DOHH2 (cell line): ENCODE data around the gene ONECUT3.

Source experiments
- H3F3A ChIP-seq: fragments of 200-600 bp; sonication (generic), shearing (Covaris generic); 2 replicates; pipeline ENCODE4 v1.6.0; 2016; ENCODE audit warnings: antibody characterized with exemption, mild to moderate bottlenecking; ENCODE audit not compliant: control insufficient read depth, insufficient read depth
- H3K27ac ChIP-seq: fragments of 200-600 bp; sonication (generic); 2 replicates; pipeline ENCODE4 v1.5.1; 2014; ENCODE audit warnings: low read depth, mild to moderate bottlenecking, low read length, moderate library complexity
- H3K27me3 ChIP-seq: fragments of 200-600 bp; sonication (generic); 2 replicates; pipeline ENCODE4 v1.6.1; 2014; ENCODE audit warnings: mild to moderate bottlenecking, low read length, mixed read lengths; ENCODE audit not compliant: control insufficient read depth
- H3K36me3 ChIP-seq: fragments of 200-600 bp; sonication (generic); 2 replicates; pipeline ENCODE4 v1.6.1; 2014; ENCODE audit warnings: mild to moderate bottlenecking, low read length, moderate library complexity, mixed read lengths; ENCODE audit not compliant: control insufficient read depth
- H3K4me1 ChIP-seq: fragments of 200-600 bp; sonication (generic); 2 replicates; pipeline ENCODE4 v1.6.1; 2014; ENCODE audit warnings: mild to moderate bottlenecking, low read length, mixed read lengths; ENCODE audit not compliant: control insufficient read depth
- H3K4me2 ChIP-seq: fragments of 200-600 bp; sonication (generic); 2 replicates; pipeline ENCODE4 v1.6.0; 2014; ENCODE audit warnings: mild to moderate bottlenecking, low read length, moderate library complexity
- H3K4me3 ChIP-seq: fragments of 200-600 bp; sonication (generic); 2 replicates; pipeline ENCODE4 v1.5.1; 2014; ENCODE audit warnings: mild to moderate bottlenecking, low read length, mixed read lengths
- H3K79me2 ChIP-seq: fragments of 200-600 bp; sonication (generic); 2 replicates; pipeline ENCODE4 v1.6.1; 2014; ENCODE audit warnings: mild to moderate bottlenecking, low read length, mixed read lengths; ENCODE audit not compliant: control insufficient read depth
- H3K9me2 ChIP-seq: fragments of 200-600 bp; sonication (generic); replicated peaks from 2 replicates; pipeline ENCODE4 v1.6.1; 2014; ENCODE audit warnings: mild to moderate bottlenecking, low read length, mixed read lengths; ENCODE audit not compliant: control insufficient read depth
- H3K9me3 ChIP-seq: fragments of 200-600 bp; sonication (generic); 2 replicates; pipeline ENCODE4 v1.6.1; 2014; ENCODE audit warnings: antibody characterized with exemption, low read length, mixed read lengths; ENCODE audit not compliant: control insufficient read depth, insufficient read depth
- H4K20me1 ChIP-seq: fragments of 200-600 bp; sonication (generic); 2 replicates; pipeline ENCODE4 v1.6.0; 2014; ENCODE audit warnings: low read depth, mild to moderate bottlenecking, antibody characterized with exemption, low read length, moderate library complexity; ENCODE audit not compliant: control insufficient read depth, insufficient read depth
- EZH2phosphoT487 ChIP-seq: fragments of 200-600 bp; sonication (generic); IDR thresholded peaks from 2 replicates; pipeline ENCODE4 v1.6.1; 2017; ENCODE audit warnings: borderline replicate concordance, mild to moderate bottlenecking, antibody characterized with exemption, low read length, moderate library complexity, mixed read lengths
- TF ChIP-seq, protein P1 (sequence below): fragments of 200-600 bp; sonication (generic); IDR thresholded peaks from one replicate; pipeline ENCODE4 v1.5.1; 2014; ENCODE audit warnings: antibody characterized with exemption, mild to moderate bottlenecking, low read depth, low read length; ENCODE audit not compliant: poor library complexity, severe bottlenecking

The ONECUT3 gene

DNA sequence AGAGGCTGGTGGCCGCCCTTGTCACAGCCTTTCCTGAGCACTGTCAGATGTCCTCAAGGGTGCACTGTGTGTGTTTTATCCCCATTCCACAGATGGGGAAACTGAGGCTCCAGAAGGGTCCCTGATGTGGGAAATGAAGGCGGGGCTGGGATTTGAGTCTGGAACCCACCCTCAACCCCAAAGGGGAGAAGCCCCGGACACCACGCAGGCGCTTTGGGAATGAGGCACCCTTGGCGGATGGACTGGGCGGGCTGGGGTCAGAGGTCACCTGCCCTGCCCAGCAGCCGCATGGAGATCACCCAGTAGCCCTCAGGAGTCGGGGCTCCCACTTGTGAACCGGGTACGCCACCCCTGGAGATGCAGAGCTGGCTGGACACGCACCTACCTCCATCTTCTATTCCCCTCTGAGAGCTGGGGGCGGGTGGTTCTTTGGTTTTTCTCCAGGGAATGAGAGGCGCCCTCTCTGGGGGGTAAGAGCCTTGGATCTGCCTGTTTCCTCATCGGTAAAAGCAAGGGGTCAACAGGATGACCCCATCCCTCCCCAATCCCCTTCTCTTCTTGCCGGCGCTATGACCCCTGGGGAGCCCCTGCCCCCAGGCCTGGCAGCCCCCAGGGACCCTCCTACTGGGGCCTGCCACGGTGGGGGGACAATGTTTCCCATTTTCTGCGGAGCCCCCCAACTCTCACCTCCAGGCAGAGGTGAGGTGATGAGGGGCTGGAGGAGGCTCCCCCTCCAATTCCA, 8.3 kb upstream of the ONECUT3 start:
- Histone ChIP-seq H3K27ac (no peak overlapping the region), H3K27me3 (peaks cover 42% of the 10 kb centered on the region), H3K4me1 (peaks cover 30% of the 10 kb centered on the region), H4K20me1 (no peaks in the 10 kb centered on the region), H3K4me2 (no peak overlapping the region), H3K9me3 (no peaks in the 10 kb centered on the region), H3K9me2 (no peaks in the 10 kb centered on the region), H3K4me3 (no peak overlapping the region), H3F3A (no peaks in the 10 kb centered on the region), H3K36me3 (no peaks in the 10 kb centered on the region), H3K79me2 (no peaks in the 10 kb centered on the region)
- no peak for TF ChIP-seq EZH2phosphoT487
- TF ChIP-seq, protein P1, sequence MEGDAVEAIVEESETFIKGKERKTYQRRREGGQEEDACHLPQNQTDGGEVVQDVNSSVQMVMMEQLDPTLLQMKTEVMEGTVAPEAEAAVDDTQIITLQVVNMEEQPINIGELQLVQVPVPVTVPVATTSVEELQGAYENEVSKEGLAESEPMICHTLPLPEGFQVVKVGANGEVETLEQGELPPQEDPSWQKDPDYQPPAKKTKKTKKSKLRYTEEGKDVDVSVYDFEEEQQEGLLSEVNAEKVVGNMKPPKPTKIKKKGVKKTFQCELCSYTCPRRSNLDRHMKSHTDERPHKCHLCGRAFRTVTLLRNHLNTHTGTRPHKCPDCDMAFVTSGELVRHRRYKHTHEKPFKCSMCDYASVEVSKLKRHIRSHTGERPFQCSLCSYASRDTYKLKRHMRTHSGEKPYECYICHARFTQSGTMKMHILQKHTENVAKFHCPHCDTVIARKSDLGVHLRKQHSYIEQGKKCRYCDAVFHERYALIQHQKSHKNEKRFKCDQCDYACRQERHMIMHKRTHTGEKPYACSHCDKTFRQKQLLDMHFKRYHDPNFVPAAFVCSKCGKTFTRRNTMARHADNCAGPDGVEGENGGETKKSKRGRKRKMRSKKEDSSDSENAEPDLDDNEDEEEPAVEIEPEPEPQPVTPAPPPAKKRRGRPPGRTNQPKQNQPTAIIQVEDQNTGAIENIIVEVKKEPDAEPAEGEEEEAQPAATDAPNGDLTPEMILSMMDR = no peak

DNA sequence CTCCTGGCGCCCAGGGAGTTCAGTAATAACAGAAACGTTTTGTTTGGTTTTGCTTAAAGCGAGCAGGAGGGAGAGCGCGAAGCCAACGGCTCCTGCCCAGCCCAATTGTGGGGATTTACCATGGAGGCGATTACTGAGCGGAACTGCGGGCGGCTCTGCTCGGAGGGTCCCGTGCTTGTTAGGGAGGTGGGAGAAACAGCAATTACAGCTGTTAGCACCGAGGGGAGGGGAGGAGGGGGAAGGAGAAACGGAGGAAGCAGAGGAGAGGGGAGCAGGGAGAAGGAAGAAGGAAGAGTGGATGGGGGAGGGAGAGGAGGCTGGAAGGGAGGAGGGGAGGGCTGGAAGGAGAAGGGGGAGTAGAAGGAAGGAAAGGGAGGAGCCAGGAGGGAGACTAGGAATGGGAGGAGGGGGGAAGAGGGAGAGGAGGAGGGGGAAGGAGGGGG, 7.7 kb upstream of the ONECUT3 start:
- Histone ChIP-seq H3K4me1 (peaks cover 30% of the 10 kb centered on the region), H3K4me3 (no peak overlapping the region), H3K27me3 (peaks cover 48% of the 10 kb centered on the region)

DNA sequence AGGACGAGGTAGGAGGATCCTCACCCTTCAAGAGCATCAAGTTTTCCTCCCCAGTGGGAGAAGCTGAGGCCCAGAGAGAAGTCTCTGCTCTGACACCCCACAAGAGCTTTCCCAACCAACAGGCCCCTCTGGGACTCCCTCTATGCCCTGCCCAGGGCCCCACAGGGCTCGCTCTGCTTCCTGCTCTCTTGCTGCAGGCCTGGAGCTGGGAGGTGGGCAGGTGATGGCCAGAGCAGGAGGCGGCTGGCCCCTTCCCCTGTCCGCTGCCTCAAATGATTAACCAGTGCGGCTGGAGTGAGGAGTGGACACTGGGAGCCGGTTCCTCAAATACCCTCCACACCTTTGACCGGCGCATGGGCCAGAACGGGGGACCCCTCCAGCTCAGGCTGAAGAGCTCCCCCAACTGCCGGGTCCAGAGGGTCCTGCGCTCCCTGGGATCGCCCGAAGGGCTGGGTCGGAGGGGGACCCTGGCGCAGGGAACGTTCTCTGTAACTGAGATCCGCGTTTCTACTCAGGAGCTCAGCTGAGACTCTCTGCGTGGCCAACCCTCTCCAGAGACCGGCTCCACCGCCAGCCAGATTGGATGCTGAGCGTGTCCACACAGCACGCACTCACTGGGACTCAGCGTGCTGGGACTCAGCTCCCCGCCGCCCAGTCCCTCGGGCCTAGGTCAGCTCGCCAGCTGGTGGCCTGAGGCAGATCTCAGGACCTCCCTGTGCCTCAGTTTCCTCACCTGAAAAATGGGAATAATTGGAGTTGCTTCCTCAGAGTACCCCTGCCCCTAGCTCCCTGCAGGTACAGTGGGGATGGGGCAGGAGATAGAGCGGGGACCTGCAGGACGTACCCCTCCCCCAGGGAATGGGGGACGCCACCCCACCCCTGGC, 6.7 kb upstream of the ONECUT3 start:
- TF ChIP-seq, protein P1 = no peak
- TF ChIP-seq EZH2phosphoT487 = no peak
- H3K36me3 ChIP-seq = no peaks in the 10 kb centered on the region
- H3K79me2 ChIP-seq = no peaks in the 10 kb centered on the region
- H3K9me2 ChIP-seq = no peaks in the 10 kb centered on the region
- no peak overlapping the region for H3K27ac ChIP-seq
- peaks cover 30% of the 10 kb centered on the region for H3K4me1 ChIP-seq
- H3K4me2 ChIP-seq = no peak overlapping the region
- H3K4me3 ChIP-seq = no peak overlapping the region
- no peaks in the 10 kb centered on the region for H3F3A ChIP-seq
- 0 out of 2 replicates have a peak, but pooled peaks cover 3% of the 10 kb centered on the region for H4K20me1 ChIP-seq
- H3K9me3 ChIP-seq = no peaks in the 10 kb centered on the region
- H3K27me3 ChIP-seq = peaks cover 59% of the 10 kb centered on the region

More for the DNA sequence above, 7.7 kb upstream of the ONECUT3 start:
- TF ChIP-seq, protein P1 = no peak
- no peak for TF ChIP-seq EZH2phosphoT487
- Histone ChIP-seq H3K4me2 (no peak overlapping the region), H3K9me3 (no peaks in the 10 kb centered on the region), H3K9me2 (no peaks in the 10 kb centered on the region), H3K36me3 (no peaks in the 10 kb centered on the region), H4K20me1 (0 out of 2 replicates have a peak, but pooled peaks cover 3% of the 10 kb centered on the region), H3K27ac (no peak overlapping the region), H3K79me2 (no peaks in the 10 kb centered on the region), H3F3A (no peaks in the 10 kb centered on the region)
